Liver (tissue), 9 donors: ENCODE data around the gene FBXO4. TPM values are rescaled to one million over a fixed set of nuclear protein-coding genes. Genes with fewer than 3 reads are reported as not detected.

ENCODE experiments used
- DNase-seq: peaks from one replicate; pipeline ENCODE4 v3.0.0-alpha.2; 2017; ENCODE audit warnings: low spot score
- H3K27ac ChIP-seq, 2 donors: one replicate each; pipeline ENCODE4 v1.7.0; 2013; ENCODE audit warnings: inconsistent platforms in 2 of 2, low read length in 2 of 2, control low read depth in 1 of 2, low read depth in 1 of 2, mild to moderate bottlenecking in 1 of 2
- H3K27me3 ChIP-seq, 4 donors: one replicate each; pipeline versions ENCODE4 v1.6.1 to v1.7.0; 2013; ENCODE audit warnings: low read length in 3 of 4, inconsistent platforms in 1 of 4, mild to moderate bottlenecking in 1 of 4, moderate library complexity in 1 of 4; ENCODE audit not compliant: control insufficient read depth in 4 of 4, insufficient read depth in 4 of 4
- H3K36me3 ChIP-seq, 4 donors: one replicate each; pipeline versions ENCODE4 v1.6.1 to v1.7.0; 2013; ENCODE audit warnings: low read length in 3 of 4, mild to moderate bottlenecking in 3 of 4, low read depth in 1 of 4, moderate library complexity in 1 of 4; ENCODE audit not compliant: control insufficient read depth in 4 of 4, insufficient read depth in 3 of 4
- H3K4me1 ChIP-seq, 4 donors: one replicate each; pipeline versions ENCODE4 v1.6.1 to v1.7.0; 2013; ENCODE audit warnings: low read length in 3 of 4, mild to moderate bottlenecking in 3 of 4, moderate library complexity in 1 of 4; ENCODE audit not compliant: control insufficient read depth in 4 of 4, insufficient read depth in 4 of 4
- H3K4me3 ChIP-seq, 3 donors: one replicate each; pipeline versions ENCODE4 v1.6.1 to v1.7.0; 2013; ENCODE audit warnings: low read length in 3 of 3, control low read depth in 1 of 3, low read depth in 1 of 3, mild to moderate bottlenecking in 1 of 3
- H3K9ac ChIP-seq, 2 donors: one replicate each; pipeline ENCODE4 v1.7.0; 2013; ENCODE audit warnings: low read length in 2 of 2, mild to moderate bottlenecking in 2 of 2, moderate library complexity in 2 of 2, control low read depth in 1 of 2, low read depth in 1 of 2
- H3K9me3 ChIP-seq, 4 donors: one replicate each; pipeline versions ENCODE4 v1.6.1 to v1.7.0; 2013; ENCODE audit warnings: low read length in 3 of 4; ENCODE audit not compliant: control insufficient read depth in 4 of 4
- EGR1 ChIP-seq, 2 donors: IDR thresholded peaks; 2 replicates each; pipeline ENCODE4 v1.6.1; 2016 to 2018; ENCODE audit warnings: antibody characterized with exemption in 2 of 2, low read depth in 2 of 2
- FOXA1 ChIP-seq: IDR thresholded peaks from 2 replicates; pipeline ENCODE4 v1.6.1; 2016; ENCODE audit warnings: antibody characterized with exemption
- FOXA2 ChIP-seq: IDR thresholded peaks from 2 replicates; pipeline ENCODE4 v1.6.1; 2016; ENCODE audit warnings: antibody characterized with exemption
- GABPA ChIP-seq, 2 donors: IDR thresholded peaks in 1 of 2; conservative IDR thresholded peaks in 1 of 2; 2 replicates each; pipeline ENCODE4 v1.6.1; 2016; ENCODE audit warnings: antibody characterized with exemption in 2 of 2, mild to moderate bottlenecking in 1 of 2, moderate library complexity in 1 of 2
- HNF4A ChIP-seq, 2 donors: conservative IDR thresholded peaks; 2 replicates each; pipeline ENCODE4 v1.6.1; 2016; ENCODE audit warnings: antibody characterized with exemption in 2 of 2, mild to moderate bottlenecking in 2 of 2
- HNF4G ChIP-seq: IDR thresholded peaks from 2 replicates; pipeline ENCODE4 v1.6.1; 2016; ENCODE audit warnings: antibody characterized with exemption
- JUND ChIP-seq, 2 donors: IDR thresholded peaks; 2 replicates each; pipeline ENCODE4 v1.6.1; 2016; ENCODE audit warnings: antibody characterized with exemption in 2 of 2
- MAX ChIP-seq: IDR thresholded peaks from 2 replicates; pipeline ENCODE4 v1.6.1; 2016; ENCODE audit warnings: antibody characterized with exemption
- NR2F2 ChIP-seq: IDR thresholded peaks from 2 replicates; pipeline ENCODE4 v1.6.1; 2016; ENCODE audit warnings: antibody characterized with exemption
- REST ChIP-seq: IDR thresholded peaks from 2 replicates; pipeline ENCODE4 v1.6.1; 2016; ENCODE audit warnings: antibody characterized with exemption, mild to moderate bottlenecking
- RXRA ChIP-seq, 2 donors: IDR thresholded peaks; 2 replicates each; pipeline ENCODE4 v1.6.1; 2017 to 2018; ENCODE audit warnings: antibody characterized with exemption in 2 of 2, mild to moderate bottlenecking in 1 of 2
- SP1 ChIP-seq: IDR thresholded peaks from 2 replicates; pipeline ENCODE4 v1.6.1; 2018; ENCODE audit warnings: antibody characterized with exemption, mild to moderate bottlenecking
- YY1 ChIP-seq: IDR thresholded peaks from 2 replicates; pipeline ENCODE4 v1.6.1; 2016; ENCODE audit warnings: antibody characterized with exemption, mild to moderate bottlenecking
- WGBS: extraction: QIAGEN DNeasy Blood & Tissue Kit; methylation state at CpG from one replicate; pipeline ENCODE4 v1.1.7; 2013; 5-methylcytosine and 5-hydroxymethylcytosine counted together
- polyA plus RNA-seq, 2 donors: library from polyadenylated mRNA; stranded (reverse) in 1 of 2; unstranded in 1 of 2; fragments of 200-250 nt in 1 of 2; fragments of >200 nt in 1 of 2; fragmentation: Nextera tagmentation in 1 of 2; extraction: Ambion mirVana in 1 of 2; gene quantifications; one replicate each; pipeline versions ENCODE4 v1.2.1 to v1.2.3, GENCODE V29; 2013 to 2015
- total RNA-seq, 2 donors: library from RNA; depleted of rRNA; stranded (reverse); fragments of >200 nt; gene quantifications; one replicate each; pipeline ENCODE4 v1.2.3, GENCODE V29; 2014
- TF ChIP-seq, protein P1 (sequence below): IDR thresholded peaks from 2 replicates; pipeline ENCODE4 v1.6.1; 2016; ENCODE audit warnings: antibody characterized with exemption
- TF ChIP-seq, protein P2 (sequence below): fragments of 150-350 bp; IDR thresholded peaks from 2 replicates; pipeline ENCODE4 v1.5.1; 2017; ENCODE audit warnings: improper control_type of control experiment, low read depth, low read length; ENCODE audit not compliant: missing input control
- TF ChIP-seq, protein P3 (sequence below): IDR thresholded peaks from 2 replicates; pipeline ENCODE4 v1.6.1; 2016; ENCODE audit warnings: antibody characterized with exemption
- donor health status: healthy.
- donor health status: healthy.
- donor health status: healthy.
- donor health status: healthy.
- donor health status: healthy.

Gene FBXO4
- total and polyA plus RNA-seq, 4 donors = 5.6 to 8.8 (median 7.2) TPM

GRCh38 chr5:41929035-41929434 lies 4.0 kb downstream of the FBXO4 start:
- DNase-seq = no peak
- H3K4me1 ChIP-seq = peaks cover 2 to 10% (median 5%) of the 10 kb centered on the region in 4 donors
- no peaks in the 10 kb centered on the region for H3K27me3 ChIP-seq
- H3K4me3 ChIP-seq = no peak overlapping the region
- H3K9me3 ChIP-seq = no peaks in the 10 kb centered on the region
- H3K9ac ChIP-seq = no peak overlapping the region
- no peak overlapping the region for H3K27ac ChIP-seq
- TF ChIP-seq FOXA2 (no peak), RXRA (IDR thresholded peaks at IDR 0.05) (no peak), JUND (IDR thresholded peaks at IDR 0.05) (no peak), HNF4A (conservative IDR thresholded peaks at IDR 0.05) (no peak), REST (no peak), GABPA (IDR thresholded peaks at IDR 0.05 in 1 of 2, conservative IDR thresholded peaks at IDR 0.05 in 1 of 2) (no peak), NR2F2 (no peak), SP1 (no peak), MAX (no peak), HNF4G (no peak), EGR1 (IDR thresholded peaks at IDR 0.05; ENCODE audit: low read depth in 2 of 2) (no peak), FOXA1 (no peak)
- TF ChIP-seq, protein P1, sequence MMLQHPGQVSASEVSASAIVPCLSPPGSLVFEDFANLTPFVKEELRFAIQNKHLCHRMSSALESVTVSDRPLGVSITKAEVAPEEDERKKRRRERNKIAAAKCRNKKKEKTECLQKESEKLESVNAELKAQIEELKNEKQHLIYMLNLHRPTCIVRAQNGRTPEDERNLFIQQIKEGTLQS = no peak
- TF ChIP-seq, protein P2, sequence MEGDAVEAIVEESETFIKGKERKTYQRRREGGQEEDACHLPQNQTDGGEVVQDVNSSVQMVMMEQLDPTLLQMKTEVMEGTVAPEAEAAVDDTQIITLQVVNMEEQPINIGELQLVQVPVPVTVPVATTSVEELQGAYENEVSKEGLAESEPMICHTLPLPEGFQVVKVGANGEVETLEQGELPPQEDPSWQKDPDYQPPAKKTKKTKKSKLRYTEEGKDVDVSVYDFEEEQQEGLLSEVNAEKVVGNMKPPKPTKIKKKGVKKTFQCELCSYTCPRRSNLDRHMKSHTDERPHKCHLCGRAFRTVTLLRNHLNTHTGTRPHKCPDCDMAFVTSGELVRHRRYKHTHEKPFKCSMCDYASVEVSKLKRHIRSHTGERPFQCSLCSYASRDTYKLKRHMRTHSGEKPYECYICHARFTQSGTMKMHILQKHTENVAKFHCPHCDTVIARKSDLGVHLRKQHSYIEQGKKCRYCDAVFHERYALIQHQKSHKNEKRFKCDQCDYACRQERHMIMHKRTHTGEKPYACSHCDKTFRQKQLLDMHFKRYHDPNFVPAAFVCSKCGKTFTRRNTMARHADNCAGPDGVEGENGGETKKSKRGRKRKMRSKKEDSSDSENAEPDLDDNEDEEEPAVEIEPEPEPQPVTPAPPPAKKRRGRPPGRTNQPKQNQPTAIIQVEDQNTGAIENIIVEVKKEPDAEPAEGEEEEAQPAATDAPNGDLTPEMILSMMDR = no peak
- TF ChIP-seq, protein P3, sequence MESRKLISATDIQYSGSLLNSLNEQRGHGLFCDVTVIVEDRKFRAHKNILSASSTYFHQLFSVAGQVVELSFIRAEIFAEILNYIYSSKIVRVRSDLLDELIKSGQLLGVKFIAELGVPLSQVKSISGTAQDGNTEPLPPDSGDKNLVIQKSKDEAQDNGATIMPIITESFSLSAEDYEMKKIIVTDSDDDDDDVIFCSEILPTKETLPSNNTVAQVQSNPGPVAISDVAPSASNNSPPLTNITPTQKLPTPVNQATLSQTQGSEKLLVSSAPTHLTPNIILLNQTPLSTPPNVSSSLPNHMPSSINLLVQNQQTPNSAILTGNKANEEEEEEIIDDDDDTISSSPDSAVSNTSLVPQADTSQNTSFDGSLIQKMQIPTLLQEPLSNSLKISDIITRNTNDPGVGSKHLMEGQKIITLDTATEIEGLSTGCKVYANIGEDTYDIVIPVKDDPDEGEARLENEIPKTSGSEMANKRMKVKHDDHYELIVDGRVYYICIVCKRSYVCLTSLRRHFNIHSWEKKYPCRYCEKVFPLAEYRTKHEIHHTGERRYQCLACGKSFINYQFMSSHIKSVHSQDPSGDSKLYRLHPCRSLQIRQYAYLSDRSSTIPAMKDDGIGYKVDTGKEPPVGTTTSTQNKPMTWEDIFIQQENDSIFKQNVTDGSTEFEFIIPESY = no peak
- H3K36me3 ChIP-seq = peaks cover 0 to 9% (median 5%) of the 10 kb centered on the region in 4 donors

DNA sequence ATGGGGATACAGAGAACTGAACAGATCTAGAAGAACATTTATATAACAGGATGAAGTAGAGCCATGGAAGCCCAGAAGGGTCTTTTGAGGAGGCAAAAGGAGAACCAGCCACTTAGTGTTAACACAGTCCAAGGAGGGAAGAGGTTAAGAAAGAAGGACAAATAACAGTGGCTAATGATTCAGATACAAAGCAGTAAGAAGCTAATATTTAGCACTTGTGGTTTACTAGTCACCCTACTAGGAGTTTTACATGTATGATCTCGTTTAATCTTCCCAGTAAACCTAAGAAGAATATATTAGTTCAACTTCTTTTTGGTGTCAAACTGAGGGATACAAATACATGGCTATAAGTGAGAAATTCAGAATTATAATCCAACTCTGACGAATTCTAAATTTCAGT lies 7.7 kb downstream of the FBXO4 start:
- Histone ChIP-seq H3K27ac (no peak overlapping the region), H3K27me3 (no peaks in the 10 kb centered on the region), H3K9ac (no peak overlapping the region), H3K36me3 (peaks cover 0 to 21% (median 14%) of the 10 kb centered on the region in 4 donors), H3K4me3 (no peak overlapping the region), H3K9me3 (no peaks in the 10 kb centered on the region), H3K4me1 (peaks cover 0 to 3% (median 0%) of the 10 kb centered on the region in 4 donors)
- no peak for DNase-seq
- 98% methylated on average over 2 of the region's 2 CpGs for WGBS
- TF ChIP-seq NR2F2 (no peak), GABPA (IDR thresholded peaks at IDR 0.05 in 1 of 2, conservative IDR thresholded peaks at IDR 0.05 in 1 of 2) (no peak), RXRA (IDR thresholded peaks at IDR 0.05) (no peak), YY1 (no peak), JUND (IDR thresholded peaks at IDR 0.05) (no peak)
